GM19328 (cell line): ENCODE results near the gene GRIA1.

Experiments
- ATAC-seq: cut with Tn5 transposase; IDR thresholded peaks from one replicate; pipeline ENCODE4 v1.9.1; 2021; ENCODE audit warnings: mild to moderate bottlenecking, moderate library complexity; ENCODE audit not compliant: unreplicated experiment

GRIA1 gene

DNA sequence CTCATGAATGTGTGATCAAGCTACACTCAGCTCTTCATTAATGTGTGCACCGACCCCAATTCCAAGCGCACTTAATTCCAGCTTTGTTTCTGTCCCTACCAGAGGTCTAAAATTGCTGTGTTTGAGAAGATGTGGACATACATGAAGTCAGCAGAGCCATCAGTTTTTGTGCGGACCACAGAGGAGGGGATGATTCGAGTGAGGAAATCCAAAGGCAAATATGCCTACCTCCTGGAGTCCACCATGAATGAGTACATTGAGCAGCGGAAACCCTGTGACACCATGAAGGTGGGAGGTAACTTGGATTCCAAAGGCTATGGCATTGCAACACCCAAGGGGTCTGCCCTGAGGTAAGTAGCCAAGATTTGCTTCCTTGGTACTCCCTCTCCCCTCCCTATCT, 279.6 kb downstream of the GRIA1 start:
- no peak for ATAC-seq

DNA sequence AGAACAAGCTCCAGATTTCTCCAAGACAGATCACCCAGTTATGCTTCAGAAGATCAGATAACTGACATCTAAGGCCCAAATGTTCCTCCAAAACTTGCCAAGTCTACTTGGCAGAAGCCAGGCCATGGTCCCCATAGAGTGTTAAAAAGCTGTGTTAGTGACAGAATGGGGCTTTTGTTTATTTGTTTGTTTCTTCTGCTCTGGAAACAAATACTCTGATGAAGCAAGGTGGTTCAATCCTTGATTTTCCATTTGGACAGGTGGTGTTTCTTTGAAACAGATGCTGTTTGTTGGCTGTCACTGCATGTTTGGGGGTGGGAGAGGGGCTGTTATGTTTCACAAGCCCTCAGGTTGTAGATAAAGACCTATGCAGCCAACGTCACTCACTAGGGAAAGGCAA, 284.2 kb downstream of the GRIA1 start:
- no peak for ATAC-seq

DNA sequence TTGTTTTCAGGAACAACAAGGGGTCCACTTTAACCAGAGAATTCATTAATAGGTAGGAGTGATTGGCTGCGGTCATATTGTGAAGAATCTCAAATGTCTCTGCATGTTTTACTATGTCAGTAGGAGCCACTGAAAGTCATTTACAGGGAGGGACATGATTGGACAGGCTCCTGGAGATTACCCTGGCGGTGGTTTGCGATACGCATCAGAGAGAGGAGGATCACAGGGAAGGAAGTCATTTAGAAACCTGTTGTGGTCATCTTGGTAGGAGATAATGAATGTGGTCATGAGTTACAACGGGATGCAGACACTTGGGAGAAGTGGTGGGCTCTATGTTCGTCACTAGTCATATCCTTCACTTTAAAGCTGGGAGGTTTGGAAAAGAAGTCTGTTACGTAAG, 285.5 kb downstream of the GRIA1 start:
- no peak for ATAC-seq

DNA sequence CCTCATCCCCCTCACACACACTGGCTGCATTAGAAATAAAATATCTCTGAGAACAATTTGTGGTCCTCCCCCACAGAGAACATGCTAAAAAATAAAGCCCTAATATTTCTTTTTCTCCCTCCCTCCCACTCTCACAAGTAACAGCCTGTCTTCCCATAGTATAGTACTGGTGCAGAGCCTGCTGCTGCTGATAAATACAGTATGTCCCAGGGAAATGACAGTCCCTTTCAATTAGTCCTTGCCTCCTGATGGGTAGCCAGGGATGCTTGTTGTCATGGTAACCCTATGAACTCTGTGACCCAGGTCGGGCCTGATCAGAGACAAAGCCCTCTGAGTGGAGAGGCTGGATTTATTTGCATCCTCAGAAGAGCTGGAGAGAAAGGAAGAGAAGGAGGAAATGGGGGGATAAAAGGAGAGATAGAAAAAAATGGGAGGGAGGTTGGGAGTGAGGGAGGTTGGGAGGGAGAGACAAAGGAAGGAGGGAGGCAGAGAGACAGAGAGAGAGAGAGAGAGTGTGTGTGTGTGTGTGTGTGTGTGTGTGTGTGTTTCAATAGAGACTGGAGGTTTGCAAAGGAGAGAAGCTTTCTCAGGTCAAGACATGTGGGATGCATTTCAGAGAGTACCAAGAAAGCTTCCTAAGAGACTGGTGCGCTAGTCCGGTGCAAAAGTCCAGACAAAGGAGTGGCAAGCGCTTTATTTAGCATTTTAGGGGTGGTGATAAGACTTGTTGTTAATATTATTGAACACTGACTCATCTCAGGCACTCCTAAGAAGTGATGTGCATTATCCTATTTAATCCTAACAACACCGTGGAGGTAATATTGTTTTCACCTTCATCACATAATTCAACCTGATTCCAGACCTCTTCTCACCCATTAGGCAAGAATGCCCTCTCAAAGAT, 287.5 kb downstream of the GRIA1 start:
- no peak for ATAC-seq

DNA sequence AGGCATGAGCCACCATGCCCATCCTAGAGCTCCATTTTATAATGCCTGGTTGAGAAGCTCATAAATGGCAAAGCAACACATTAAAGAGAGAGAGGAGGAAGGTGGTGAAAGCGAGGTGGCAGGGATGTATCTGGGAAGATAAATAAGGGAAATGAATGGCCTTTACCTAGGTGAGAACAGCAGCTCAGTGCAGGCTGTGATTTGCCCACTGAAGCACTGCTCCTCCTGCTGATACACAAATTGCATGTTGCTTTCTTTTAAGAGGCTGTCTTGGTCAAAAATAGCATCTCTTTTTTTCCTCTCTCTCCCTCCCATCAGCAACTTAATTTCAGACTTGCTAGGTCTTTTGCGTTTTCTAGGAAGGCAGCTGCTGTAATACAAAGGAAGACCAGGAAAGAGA, 289.4 kb downstream of the GRIA1 start:
- no peak for ATAC-seq

DNA sequence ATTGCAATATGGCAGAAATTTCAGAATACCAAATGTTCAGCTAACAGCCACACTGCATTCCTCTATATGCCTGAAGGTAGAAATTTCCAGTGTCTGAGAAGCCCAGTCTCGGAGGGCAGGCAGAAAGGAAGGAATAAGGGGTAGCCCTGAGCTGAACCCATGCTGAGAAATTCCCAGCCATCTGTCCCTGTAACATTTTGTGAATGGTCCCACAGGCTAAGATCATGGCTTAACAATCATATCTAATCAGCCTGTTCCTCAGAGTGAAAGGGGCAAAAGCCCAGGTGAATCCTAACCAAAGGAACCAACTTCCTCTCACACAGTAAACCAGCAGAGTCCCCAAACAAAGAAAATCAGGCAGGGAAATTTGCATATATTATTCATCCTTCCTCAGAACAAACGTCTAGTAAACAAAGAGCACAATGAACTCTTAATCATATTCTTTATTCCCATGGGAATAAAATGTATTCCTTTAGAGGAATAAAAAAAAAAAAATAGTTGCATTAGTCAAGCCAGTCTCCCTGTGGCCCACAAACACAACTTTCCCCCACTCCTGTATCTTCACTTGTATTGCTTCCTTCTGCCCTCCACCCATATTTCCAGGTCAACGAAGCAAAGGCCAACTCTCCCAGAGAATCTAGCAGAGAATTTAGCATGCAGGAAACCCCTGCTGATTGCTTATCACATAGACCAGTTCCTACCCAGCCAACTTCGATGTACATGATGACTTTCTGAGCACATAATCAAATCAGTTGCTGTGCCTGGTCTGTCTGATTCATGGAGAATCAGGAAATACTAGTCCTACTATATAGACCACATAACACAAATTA, 290.6 kb downstream of the GRIA1 start:
- no peak for ATAC-seq

DNA sequence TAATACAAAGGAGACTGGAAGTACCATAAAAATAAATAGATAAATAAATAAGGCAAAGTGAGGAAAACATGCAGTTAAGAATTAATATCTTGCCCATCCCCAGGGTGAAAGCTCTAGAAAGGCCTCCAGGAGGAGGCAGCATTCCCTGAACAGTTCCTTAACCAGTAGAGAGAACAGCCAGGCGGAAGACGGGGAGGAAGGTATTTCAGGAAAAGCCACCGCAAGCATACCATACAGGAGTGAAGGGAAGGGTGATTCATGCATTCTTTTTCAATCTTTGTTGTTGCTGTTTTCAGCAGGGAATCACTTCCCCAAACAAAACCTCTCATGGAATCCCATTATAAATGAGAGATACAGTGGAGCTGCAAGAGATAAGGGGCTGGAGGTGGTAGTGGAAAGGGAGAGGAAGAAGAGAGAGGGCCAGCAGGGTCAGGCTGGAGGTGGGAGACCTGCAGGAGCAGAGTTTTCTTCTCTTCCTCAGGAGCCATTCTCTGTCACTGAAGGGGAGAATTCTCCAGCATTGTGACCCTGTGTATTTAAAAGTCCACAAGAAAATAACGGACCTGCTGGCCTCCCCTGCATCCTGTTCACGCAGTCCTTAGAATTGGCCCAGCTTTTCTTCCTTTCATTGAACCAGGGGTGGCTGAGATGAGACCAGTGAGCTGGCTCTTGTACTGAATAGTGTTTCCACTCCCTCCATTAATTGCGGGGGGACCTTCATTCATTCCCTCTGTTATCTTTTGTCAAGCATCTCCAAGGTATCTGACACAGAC, 292.3 kb downstream of the GRIA1 start:
- no peak for ATAC-seq

DNA sequence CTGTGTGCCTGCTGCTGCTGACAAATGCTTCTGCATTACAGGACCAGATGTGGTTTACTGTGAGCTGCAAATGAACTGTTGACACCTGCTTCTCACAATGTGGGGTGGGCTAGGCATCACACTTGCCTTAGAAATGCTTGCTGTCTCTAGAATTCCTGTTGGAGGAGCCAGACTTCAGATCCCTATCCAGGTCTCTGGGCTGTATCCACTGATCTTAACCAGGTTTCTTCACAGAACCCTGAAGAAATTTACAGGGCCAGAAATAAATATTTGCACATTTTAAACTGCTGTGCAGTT, 292.8 kb downstream of the GRIA1 start:
- ATAC-seq: no peak

DNA sequence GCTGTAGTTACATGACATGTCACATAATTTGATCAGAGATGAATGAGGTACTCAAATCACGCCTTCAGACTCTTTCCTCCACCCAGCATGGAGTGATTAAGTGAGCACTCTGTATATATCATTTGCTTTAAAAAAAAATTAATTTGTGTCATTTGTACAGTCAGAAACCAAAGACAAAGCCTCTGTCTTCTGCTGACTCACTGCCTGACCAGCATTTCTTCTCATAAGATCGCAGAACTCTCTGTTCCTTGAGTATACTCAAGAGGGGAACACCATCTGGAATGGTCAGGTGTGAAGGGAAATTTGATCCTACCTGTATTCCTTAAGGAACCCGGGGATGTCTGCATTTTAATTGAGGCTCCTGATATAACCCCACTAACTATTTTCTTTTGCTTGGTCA, 293.8 kb downstream of the GRIA1 start:
- no peak for ATAC-seq

DNA sequence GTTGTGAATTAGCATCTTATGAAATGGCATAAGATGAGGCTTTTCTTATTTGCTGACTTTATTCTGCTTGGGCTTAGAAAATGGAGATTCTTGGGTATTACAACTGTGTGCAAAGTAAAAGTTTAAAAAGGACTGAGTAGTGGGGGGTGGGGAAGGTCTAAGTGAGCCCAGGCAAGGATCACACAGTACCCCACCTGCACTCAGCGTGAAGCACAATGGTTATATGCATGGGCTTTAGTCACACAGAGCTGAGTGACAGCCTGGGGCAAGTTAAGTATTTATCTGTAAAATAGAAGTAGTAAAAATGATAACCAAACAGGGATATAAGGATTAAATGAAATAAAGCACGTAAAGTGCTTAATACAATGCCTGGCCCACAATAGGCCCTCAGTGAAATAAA, 300.9 kb downstream of the GRIA1 start:
- no peak for ATAC-seq

DNA sequence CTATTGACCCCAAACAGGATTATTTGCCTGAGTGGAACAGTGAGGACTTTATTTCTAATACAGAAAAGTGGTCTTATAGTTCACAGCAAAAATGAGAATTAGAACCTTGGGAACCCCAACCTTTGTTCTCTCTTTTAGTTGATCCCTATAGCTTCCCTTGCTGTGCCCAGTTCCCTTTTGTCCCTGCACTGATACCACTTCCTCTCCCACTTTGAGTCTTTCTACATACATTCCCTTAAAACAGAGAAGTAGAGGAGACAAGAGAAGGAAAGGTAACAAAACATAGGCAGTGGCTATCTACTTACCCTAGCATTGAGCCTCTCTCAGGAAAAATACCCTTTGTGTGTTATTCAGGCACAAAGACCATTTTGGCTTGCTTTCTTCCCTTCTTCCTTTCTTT, 301.8 kb downstream of the GRIA1 start:
- no peak for ATAC-seq

DNA sequence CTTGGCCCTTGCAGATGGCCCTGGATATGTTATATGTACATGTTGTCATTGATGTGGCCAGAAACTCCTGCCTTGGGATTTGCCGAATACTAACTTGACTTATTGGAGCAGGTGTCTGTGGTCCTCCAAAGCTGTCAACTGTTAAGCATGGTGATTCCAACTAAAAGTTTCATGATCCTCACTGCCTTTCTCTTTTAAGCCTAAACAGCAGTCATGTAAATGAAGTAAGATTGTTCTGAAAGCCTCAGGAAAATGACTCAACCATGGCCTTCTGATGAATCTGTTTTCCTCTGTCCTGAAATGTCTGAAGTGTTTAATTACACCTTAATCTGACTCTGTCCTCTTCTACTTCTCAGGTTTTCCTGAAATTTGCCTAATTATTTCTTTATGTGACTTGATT, 303.2 kb downstream of the GRIA1 start:
- ATAC-seq: no peak

DNA sequence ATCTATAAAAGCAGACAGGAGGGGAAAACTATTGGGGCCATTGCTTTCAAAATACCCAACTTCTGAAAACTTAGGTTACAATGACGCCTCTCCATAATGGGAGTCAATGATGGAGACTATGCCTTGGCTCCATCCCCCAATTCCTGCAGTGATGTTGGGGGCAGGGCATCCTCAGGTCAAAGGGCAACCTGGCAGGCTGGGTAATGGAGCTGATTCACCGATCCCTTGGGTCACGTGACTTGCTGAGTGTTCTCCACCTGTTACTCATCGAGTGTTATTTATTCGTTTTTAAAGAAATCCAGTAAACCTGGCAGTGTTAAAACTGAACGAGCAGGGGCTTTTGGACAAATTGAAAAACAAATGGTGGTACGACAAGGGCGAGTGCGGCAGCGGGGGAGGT, 303.9 kb downstream of the GRIA1 start:
- no peak for ATAC-seq

DNA sequence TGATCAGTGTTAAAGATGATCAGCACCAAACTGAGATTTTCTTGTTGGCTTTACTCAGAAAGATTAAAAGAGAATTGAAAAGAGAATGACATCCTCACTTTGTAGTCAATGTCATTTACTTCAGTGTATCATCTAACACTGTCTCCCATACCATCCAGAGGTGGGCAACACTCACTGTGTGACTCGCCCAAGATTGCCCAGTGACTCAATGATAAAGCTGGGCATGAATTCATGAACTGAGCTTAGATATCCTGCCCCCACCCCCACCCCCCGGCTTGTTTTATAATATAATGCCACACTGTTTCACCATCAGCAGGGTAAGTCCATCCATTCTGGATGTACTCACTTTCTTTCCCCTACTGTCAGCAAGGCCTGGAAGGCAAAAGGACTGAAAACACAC, 306.1 kb downstream of the GRIA1 start:
- ATAC-seq: no peak

DNA sequence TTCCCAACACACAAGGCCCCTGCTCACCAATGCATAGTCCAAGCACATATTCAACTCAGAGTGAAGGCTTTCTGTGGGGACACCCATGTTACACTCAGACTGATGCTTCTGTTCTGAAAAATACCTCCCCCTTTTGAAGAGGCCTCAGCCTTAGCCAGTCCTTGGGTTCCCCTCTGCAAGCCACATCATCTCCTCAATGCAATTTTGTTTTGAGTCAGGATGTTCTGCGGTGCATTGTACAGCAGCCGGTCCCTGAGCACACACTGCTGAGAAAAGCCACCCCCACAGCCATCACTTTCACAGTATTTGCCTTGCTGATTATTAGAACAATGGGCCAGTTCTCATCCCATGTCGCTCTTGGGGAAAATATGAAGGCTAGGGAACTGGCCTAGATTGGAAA, 307.0 kb downstream of the GRIA1 start:
- ATAC-seq: peak; percentile 75

DNA sequence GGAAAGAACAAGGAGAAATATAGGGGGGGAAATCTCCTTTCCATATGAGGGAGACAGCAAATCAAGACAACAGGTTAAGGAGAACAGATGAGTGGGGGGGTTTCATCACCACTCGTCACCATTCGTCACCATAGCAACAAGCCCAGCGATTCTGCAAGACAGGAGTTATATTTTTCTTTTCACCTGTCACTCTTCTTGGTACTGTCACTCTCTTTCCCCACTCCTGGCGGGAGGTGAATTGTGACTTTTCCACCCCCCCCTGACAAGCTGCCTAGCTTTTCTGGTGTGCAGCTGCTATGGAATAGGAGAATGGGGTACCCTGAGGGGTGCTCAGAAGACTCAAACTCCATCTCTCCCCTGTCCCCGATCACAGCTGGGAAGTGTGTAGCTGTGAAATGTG, 308.4 kb downstream of the GRIA1 start:
- ATAC-seq: no peak

DNA sequence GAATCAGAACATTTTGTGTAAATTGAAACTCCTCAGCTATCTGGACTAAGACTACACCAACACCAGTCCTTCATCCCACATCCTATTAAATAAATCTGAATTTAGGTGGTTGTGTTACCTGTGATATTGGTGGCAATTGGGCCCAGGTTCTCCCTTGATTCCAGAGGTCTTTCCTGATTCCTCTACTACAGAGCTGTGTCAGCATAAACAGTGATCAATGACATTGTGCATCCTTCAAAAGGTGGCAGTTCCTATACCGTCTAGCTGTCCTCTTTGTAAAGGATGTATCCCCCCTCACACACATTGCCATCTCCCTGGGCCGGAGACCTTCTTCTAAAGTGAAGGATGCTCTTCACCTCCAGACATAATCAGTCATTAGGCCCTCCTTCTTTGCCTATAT, 309.0 kb downstream of the GRIA1 start:
- no peak for ATAC-seq

DNA sequence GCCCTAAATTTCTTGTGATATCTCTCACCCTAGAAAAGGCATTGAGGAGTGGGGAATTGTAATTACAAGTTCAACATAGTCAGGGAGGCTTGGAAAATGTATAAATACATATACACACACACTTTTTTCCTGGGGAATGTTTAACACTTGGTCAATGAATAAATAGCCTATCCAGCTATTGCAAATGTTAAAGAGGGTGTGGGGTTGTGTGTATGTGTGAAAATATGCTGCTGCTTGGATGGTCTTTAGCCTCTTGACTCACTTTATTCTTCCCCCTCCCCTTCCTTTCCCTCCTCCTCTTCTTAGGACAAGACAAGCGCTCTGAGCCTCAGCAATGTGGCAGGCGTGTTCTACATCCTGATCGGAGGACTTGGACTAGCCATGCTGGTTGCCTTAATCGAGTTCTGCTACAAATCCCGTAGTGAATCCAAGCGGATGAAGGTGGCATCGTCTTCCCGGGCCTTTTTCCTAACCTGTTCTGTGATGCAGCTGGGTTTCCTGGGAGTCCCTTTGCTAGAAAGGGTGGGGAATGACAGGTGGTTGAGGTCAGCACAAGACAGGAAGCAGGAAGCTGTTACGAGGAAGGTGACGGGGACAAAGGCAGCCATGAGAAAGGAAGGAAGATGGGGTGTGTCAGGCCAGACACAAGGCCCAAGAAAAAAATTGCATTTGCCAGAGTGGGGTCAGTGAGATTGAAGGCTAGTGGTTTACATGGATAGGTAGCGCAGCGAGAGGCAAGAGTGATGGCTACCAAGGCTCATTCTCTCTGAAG, 311.8 kb downstream of the GRIA1 start:
- no peak for ATAC-seq

DNA sequence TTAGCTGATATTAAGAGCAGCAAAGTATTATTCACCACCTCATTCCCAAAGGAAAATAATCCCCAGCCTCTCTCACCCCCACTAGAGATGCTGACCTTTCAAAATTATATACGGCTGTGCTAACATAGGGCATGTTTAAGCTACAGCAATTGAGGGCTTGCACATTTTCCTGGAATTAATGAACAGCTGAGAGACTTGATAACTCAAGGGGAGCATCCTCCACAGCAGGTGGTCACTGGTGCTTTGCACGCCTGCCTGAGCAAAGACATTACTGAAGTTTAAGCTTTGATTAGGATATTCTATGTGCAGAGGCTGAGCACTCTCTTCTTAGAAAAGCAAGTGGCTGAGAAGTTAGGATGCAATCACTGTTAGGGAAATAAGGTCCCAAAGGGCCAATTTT, 317.3 kb downstream of the GRIA1 start:
- ATAC-seq: no peak

DNA sequence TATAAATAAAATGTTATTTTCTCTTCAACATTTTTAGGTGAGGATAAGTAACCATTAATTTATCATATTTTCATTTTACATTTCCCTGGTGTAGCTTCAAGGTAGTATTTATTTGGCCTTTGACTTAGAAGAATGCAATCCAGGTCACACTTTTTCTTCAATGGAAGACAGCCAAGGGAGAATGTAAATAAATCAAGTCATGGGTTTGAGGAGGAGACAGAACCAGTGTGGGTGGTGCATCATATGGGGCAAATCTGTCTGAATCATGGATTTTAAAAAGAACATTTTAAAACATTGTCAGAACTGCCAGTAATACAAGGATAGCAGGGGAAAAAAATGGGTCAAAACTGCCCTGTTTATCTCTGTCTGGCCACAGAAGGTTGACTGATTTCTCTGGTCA, 318.7 kb downstream of the GRIA1 start:
- ATAC-seq: no peak

DNA sequence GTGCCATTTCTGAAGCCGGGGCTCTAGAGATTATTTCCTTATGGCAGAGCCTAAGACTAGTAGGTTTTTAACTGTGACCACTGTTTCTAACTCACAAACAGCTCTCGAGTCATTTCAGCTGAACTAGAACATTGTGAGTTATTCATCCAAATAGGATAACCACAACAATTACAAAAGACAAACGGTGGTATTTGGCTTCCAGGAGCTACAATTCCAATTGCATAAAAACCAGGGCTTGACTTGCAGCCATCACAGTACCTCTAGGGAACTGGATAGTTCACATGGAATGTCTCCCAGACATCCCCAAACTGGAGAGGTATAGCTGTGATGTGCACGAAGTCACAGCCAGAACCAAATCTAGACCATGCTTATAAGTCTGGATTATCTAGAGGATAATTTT, 323.4 kb downstream of the GRIA1 start:
- ATAC-seq: no peak
